ENCODE measurements around the gene CDC73.

DNA sequence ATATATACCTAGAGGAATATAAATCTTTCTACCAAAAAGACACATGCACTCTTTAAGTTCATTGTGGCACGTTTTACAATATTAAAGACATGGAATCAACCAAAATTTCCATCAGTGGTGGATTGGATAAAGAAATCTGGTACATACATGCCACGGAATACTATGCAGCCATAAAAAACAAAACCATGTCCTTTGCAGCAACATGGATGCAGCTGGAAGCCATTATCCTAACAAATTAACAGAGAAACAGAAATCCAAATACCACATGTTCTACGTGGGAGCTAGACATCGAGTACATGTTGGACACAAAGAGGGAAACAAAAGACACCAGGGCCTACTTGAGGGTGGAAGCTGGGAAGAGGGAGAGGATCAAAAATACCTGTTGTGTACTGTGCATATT is 97.6 kb downstream of the CDC73 start:
- TF ChIP-seq CREB1 (IDR thresholded peaks at IDR 0.05; ENCODE audit: low read depth) (no peak), MAX (IDR thresholded peaks at IDR 0.05) (no peak), EP300 (IDR thresholded peaks at IDR 0.05; ENCODE audit: borderline replicate concordance) (no peak)

Measured in Ishikawa (cell line).